SHP77 treated with DMSO at 0.1 percent for 48 hours (cell line): ENCODE results near the gene DCAF17.
"Not testable (repeated sequence)": the region's sequence is repeated elsewhere in the genome, so short reads cannot be mapped to it uniquely, and the experiment has no call there.

Experiments used
- DNase-seq: peaks from one replicate; lab custom pipeline; 2025; lab: John Stamatoyannopoulos, UW

Gene DCAF17

GRCh38 chr2:171514908-171515582 lies 81.0 kb downstream of the DCAF17 start:
- no peak for DNase-seq

GRCh38 chr2:171515672-171516298 lies 81.8 kb downstream of the DCAF17 start:
- DNase-seq, result no peak

- no peak for DNase-seq
Measured at GRCh38 chr2:171516793-171517192, 82.8 kb downstream of the DCAF17 start.

GRCh38 chr2:171520471-171520870 lies 86.4 kb downstream of the DCAF17 start:
- DNase-seq, result no peak

- no peak for DNase-seq
Measured at GRCh38 chr2:171521361-171522051, 87.5 kb downstream of the DCAF17 start.

GRCh38 chr2:171522052-171522787 lies 88.2 kb downstream of the DCAF17 start, which contains the start of gene CYBRD1:
TSS of gene CYBRD1 (plus strand) at chr2:171522474. CDS start at chr2:171522546, 72 bp downstream.
- DNase-seq, result no peak

- DNase-seq, result no peak
Measured at GRCh38 chr2:171522788-171523087, 88.7 kb downstream of the DCAF17 start.

GRCh38 chr2:171523088-171524017 lies 89.3 kb downstream of the DCAF17 start:
- DNase-seq, result no peak

GRCh38 chr2:171524018-171524401 lies 90.0 kb downstream of the DCAF17 start:
- DNase-seq, result no peak

- DNase-seq, result no peak
Measured at GRCh38 chr2:171529914-171530313, 95.9 kb downstream of the DCAF17 start.

GRCh38 chr2:171530378-171530777 lies 96.4 kb downstream of the DCAF17 start:
- DNase-seq, result no peak

GRCh38 chr2:171530859-171531258 lies 96.8 kb downstream of the DCAF17 start:
- not testable (repeated sequence) for DNase-seq

GRCh38 chr2:171531291-171531690 lies 97.3 kb downstream of the DCAF17 start:
- no peak for DNase-seq

GRCh38 chr2:171531836-171532450 lies 97.9 kb downstream of the DCAF17 start:
- DNase-seq, result no peak

GRCh38 chr2:171533331-171533730 lies 99.3 kb downstream of the DCAF17 start:
- no peak for DNase-seq
